D721Med (cell line): ENCODE data around the gene NUDT16L1.

Source experiments
- DNase-seq: peaks from one replicate; pipeline ENCODE4 v3.0.0; 2011; ENCODE audit warnings: low spot score; ENCODE audit not compliant: insufficient read length
- FAIRE-seq: peaks from 2 replicates; lab custom pipeline; 2011; peaks lifted over from hg19 to GRCh38; lab: Jason Lieb, UNC
- CTCF ChIP-seq: IDR thresholded peaks from 2 replicates; pipeline ENCODE4 v1.5.1; 2012; ENCODE audit warnings: mild to moderate bottlenecking, control low read depth; ENCODE audit not compliant: insufficient read depth; ENCODE audit errors: missing control alignments

Gene NUDT16L1

GRCh38 chr16:4687946-4688673 is 5.3 kb upstream of the NUDT16L1 start:
- DNase-seq (no peak), FAIRE-seq (no peak)
- no peak for TF ChIP-seq CTCF

GRCh38 chr16:4688674-4689045 is 4.7 kb upstream of the NUDT16L1 start:
- no peak for DNase-seq
- FAIRE-seq, result no peak
- TF ChIP-seq CTCF, result no peak

- no peak for FAIRE-seq
- no peak for DNase-seq
- TF ChIP-seq CTCF, result no peak
Measured at GRCh38 chr16:4689091-4689671, 4.2 kb upstream of the NUDT16L1 start.

GRCh38 chr16:4689864-4690704 is 3.3 kb upstream of the NUDT16L1 start:
- TF ChIP-seq CTCF, result no peak
- FAIRE-seq (no peak), DNase-seq (no peak)

GRCh38 chr16:4690946-4691665 is 2.3 kb upstream of the NUDT16L1 start:
- DNase-seq, result no peak
- TF ChIP-seq CTCF, result no peak
- no peak for FAIRE-seq

- DNase-seq, result no peak
- TF ChIP-seq CTCF, result no peak
Measured at GRCh38 chr16:4691666-4692412, 1.5 kb upstream of the NUDT16L1 start.

More at GRCh38 chr16:4691666-4692412, 1.5 kb upstream of the NUDT16L1 start:
- no peak for FAIRE-seq
